SKM-1 (cell line): Measurements from ENCODE around the gene MADCAM1.
"Not testable (repeated sequence)": the region's sequence is repeated elsewhere in the genome, so short reads cannot be mapped to it uniquely, and the experiment has no call there.

ENCODE experiments used
- DNase-seq: peaks from one replicate; lab custom pipeline; 2025; ENCODE audit not compliant: unreplicated experiment; lab: John Stamatoyannopoulos, UW

The MADCAM1 gene

GRCh38 chr19:496112-496665, at the start of gene MADCAM1:
Gene MADCAM1, plus strand, starts transcription at chr19:496486. Its CDS starts 14 bp downstream, at chr19:496500.
- no peak for DNase-seq

- DNase-seq: no peak
Observed at GRCh38 chr19:447064-447426, 49.2 kb upstream of the MADCAM1 start.

- DNase-seq: no peak
Observed at GRCh38 chr19:447816-448560, 48.3 kb upstream of the MADCAM1 start.

GRCh38 chr19:449916-450315, 46.4 kb upstream of the MADCAM1 start:
- DNase-seq: no peak

GRCh38 chr19:450912-451481, 45.3 kb upstream of the MADCAM1 start:
- DNase-seq: not testable (repeated sequence)

GRCh38 chr19:452829-453228, 43.5 kb upstream of the MADCAM1 start:
- DNase-seq: no peak

- DNase-seq: no peak
Observed at GRCh38 chr19:453606-454005, 42.7 kb upstream of the MADCAM1 start.

GRCh38 chr19:455031-455705, 41.1 kb upstream of the MADCAM1 start:
- DNase-seq: no peak

- no peak for DNase-seq
Observed at GRCh38 chr19:455851-456546, 40.3 kb upstream of the MADCAM1 start.

GRCh38 chr19:456547-457110, 39.7 kb upstream of the MADCAM1 start:
- DNase-seq: no peak

- no peak for DNase-seq
Observed at GRCh38 chr19:457636-458035, 38.6 kb upstream of the MADCAM1 start.

- no peak for DNase-seq
Observed at GRCh38 chr19:458091-459042, 37.9 kb upstream of the MADCAM1 start.

GRCh38 chr19:459724-460511, 36.4 kb upstream of the MADCAM1 start:
- DNase-seq: no peak

GRCh38 chr19:460877-461720, 35.2 kb upstream of the MADCAM1 start, which contains the start of gene SHC2:
Gene SHC2, minus strand, starts transcription at chr19:461033. Its CDS starts 37 bp downstream, at chr19:460996.
- no peak for DNase-seq

GRCh38 chr19:461721-462551, 34.4 kb upstream of the MADCAM1 start:
- no peak for DNase-seq

GRCh38 chr19:463483-464207, 32.6 kb upstream of the MADCAM1 start:
- DNase-seq: no peak

GRCh38 chr19:464208-464545, 32.1 kb upstream of the MADCAM1 start:
- DNase-seq: no peak
